Ectodermal cell (in vitro differentiated cells): ENCODE results near the gene WDR27.

Source experiments
- H3K27ac ChIP-seq: 2 replicates; pipeline ENCODE4 v1.7.0; 2013; ENCODE audit warnings: mild to moderate bottlenecking, low read depth, low read length; ENCODE audit not compliant: insufficient read depth, poor library complexity, severe bottlenecking
- H3K27me3 ChIP-seq: 2 replicates; pipeline ENCODE4 v1.7.0; 2013; ENCODE audit warnings: mild to moderate bottlenecking, low read length; ENCODE audit not compliant: insufficient read depth, control insufficient read depth, poor library complexity, severe bottlenecking
- H3K36me3 ChIP-seq: one replicate; pipeline ENCODE4 v1.7.0; 2013; ENCODE audit warnings: low read length; ENCODE audit not compliant: control insufficient read depth, insufficient read depth
- H3K4me1 ChIP-seq: one replicate; pipeline ENCODE4 v1.7.0; 2013; ENCODE audit warnings: low read length; ENCODE audit not compliant: control insufficient read depth, insufficient read depth
- H3K4me3 ChIP-seq: 2 replicates; pipeline ENCODE4 v1.7.0; 2013; ENCODE audit warnings: low read depth, low read length, control low read depth; ENCODE audit not compliant: insufficient read depth
- H3K9me3 ChIP-seq: 2 replicates; pipeline ENCODE4 v1.7.0; 2013; ENCODE audit warnings: mild to moderate bottlenecking, low read length, moderate library complexity; ENCODE audit not compliant: control insufficient read depth
- WGBS, 2 experiments: methylation state at CpG; one replicate each; pipeline ENCODE4 v1.1.7; 2013; ENCODE audit warnings: missing lambda C conversion rate in 2 of 2; 5-methylcytosine and 5-hydroxymethylcytosine counted together

WDR27 gene

GRCh38 chr6:169589293-169589692, 112.5 kb downstream of the WDR27 start:
- Histone ChIP-seq H3K9me3 (no peaks in the 10 kb centered on the region), H3K4me3 (no peak overlapping the region), H3K27me3 (no peaks in the 10 kb centered on the region), H3K36me3 (no peaks in the 10 kb centered on the region), H3K27ac (no peak overlapping the region), H3K4me1 (no peaks in the 10 kb centered on the region)
- 77 to 80% methylated on average over 3 of the region's 3 CpGs for WGBS, 2 experiments

- Histone ChIP-seq H3K4me1 (no peaks in the 10 kb centered on the region), H3K27ac (no peak overlapping the region), H3K36me3 (no peaks in the 10 kb centered on the region), H3K4me3 (no peak overlapping the region), H3K27me3 (no peaks in the 10 kb centered on the region), H3K9me3 (no peaks in the 10 kb centered on the region)
- 96 to 97% methylated on average over 5 of the region's 5 CpGs for WGBS, 2 experiments
Measured at GRCh38 chr6:169587975-169588374, 113.9 kb downstream of the WDR27 start.

DNA sequence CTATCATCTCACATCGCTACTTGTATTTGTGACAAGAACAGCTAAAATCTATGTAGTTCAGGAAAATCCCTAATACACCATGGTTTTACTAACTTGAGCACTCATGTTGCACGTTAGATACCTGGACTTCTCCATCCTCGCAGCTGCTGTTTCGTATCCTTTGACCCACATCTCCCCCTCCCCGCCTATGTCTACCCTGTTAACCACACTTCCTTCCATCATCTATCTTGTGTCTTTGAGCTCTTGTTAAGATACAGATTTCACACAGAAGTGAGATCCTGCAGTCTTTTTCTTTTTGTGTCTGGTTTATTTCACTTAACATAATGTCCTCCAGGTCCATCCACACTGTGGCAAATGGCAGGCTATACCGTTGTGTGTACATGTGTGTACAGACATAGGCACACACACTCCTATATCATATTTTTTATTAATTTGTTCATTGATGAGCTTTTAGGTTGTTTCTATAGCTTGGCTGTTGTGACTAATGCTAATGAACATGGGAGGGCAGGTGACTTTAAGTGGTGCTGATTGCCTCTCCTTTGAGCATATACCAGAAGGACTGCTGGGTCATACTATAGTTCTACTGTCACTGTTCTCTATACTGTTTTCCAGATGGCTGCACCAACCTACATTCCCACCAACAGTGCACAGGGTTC, 117.8 kb downstream of the WDR27 start:
- no peaks in the 10 kb centered on the region for H3K9me3 ChIP-seq
- H3K4me3 ChIP-seq: no peak overlapping the region
- no peaks in the 10 kb centered on the region for H3K36me3 ChIP-seq
- 74 to 80% methylated on average over 5 to 6 of the region's 6 CpGs for WGBS, 2 experiments
- H3K27ac ChIP-seq: no peak overlapping the region
- no peaks in the 10 kb centered on the region for H3K4me1 ChIP-seq
- H3K27me3 ChIP-seq: no peaks in the 10 kb centered on the region

GRCh38 chr6:169579407-169580111, 122.3 kb downstream of the WDR27 start:
- no peaks in the 10 kb centered on the region for H3K4me1 ChIP-seq
- 94 to 95% methylated on average over 7 of the region's 7 CpGs for WGBS, 2 experiments
- H3K27me3 ChIP-seq: no peaks in the 10 kb centered on the region
- no peak overlapping the region for H3K4me3 ChIP-seq
- no peaks in the 10 kb centered on the region for H3K36me3 ChIP-seq
- H3K27ac ChIP-seq: no peak overlapping the region
- H3K9me3 ChIP-seq: no peaks in the 10 kb centered on the region

DNA sequence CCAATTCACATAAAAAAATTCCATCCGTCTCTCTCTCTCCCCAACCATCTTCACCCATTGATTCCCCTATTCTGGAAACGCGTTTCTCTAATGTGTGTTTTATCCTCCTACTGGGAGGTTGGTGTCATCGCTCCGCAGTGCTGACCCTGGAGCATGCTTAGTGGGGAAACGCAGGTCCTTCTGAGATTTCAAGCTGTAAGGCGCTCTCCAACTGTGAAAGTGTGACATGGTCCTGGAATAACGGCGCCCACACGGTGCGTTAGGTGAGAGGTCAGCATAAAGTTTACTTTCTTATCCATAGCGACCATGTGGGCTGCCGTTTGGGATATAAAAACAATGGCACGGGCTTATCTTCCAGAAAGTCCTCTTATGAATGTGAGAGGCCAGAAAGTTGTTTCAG, 123.9 kb downstream of the WDR27 start:
- Histone ChIP-seq H3K9me3 (no peaks in the 10 kb centered on the region), H3K4me1 (no peaks in the 10 kb centered on the region), H3K36me3 (no peaks in the 10 kb centered on the region), H3K27ac (no peak overlapping the region), H3K27me3 (no peaks in the 10 kb centered on the region), H3K4me3 (no peak overlapping the region)
- 95% methylated on average over 14 of the region's 14 CpGs for WGBS, 2 experiments

- H3K27me3 ChIP-seq: no peaks in the 10 kb centered on the region
- WGBS, 2 experiments: 94 to 95% methylated on average over 38 of the region's 38 CpGs
- H3K4me1 ChIP-seq: no peaks in the 10 kb centered on the region
- no peaks in the 10 kb centered on the region for H3K9me3 ChIP-seq
- H3K27ac ChIP-seq: no peak overlapping the region
- no peak overlapping the region for H3K4me3 ChIP-seq
- no peaks in the 10 kb centered on the region for H3K36me3 ChIP-seq
Measured at GRCh38 chr6:169577236-169577635, 124.6 kb downstream of the WDR27 start.

DNA sequence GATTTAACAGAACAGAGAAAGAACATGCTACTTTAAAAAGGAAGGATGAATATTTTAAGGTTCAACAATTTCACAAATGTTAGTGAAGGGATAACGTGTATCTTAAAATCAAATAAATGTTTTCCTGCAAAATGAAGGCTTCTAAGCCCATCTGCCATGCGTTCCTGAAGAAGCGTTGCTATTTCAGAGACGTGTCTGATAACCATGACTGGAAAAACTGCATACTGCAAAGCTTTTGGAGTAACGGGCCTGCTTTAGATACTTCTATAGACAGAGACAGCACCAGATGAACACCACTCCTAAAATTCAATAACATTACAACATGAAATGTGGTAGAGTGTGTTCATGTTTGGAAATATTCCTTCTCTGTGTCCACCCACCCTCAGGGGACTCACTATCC, 126.0 kb downstream of the WDR27 start:
- Histone ChIP-seq H3K27me3 (no peaks in the 10 kb centered on the region), H3K4me3 (no peak overlapping the region), H3K4me1 (no peaks in the 10 kb centered on the region), H3K9me3 (no peaks in the 10 kb centered on the region), H3K36me3 (no peaks in the 10 kb centered on the region), H3K27ac (no peak overlapping the region)
- WGBS, 2 experiments: 94 to 99% methylated on average over 5 of the region's 5 CpGs

DNA sequence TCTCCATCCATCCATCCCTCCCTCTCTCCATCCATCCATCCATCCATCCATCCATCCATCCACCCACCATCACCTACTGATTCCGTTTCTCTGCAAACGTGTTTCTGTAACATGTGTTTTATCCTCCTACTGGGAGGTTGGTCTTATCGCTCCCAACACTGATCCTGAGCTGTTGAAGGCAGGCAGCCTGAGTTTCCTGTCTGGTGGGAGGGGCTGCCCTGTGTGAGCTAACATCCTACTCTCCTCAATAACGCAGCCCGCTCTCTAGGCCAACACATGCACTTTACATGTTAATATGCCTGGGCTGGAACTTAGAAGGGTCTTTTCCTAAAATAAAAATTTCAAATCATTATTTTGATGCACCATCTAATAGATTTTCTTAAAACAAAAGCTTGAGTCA, 126.5 kb downstream of the WDR27 start:
- H3K27ac ChIP-seq: no peak overlapping the region
- H3K36me3 ChIP-seq: no peaks in the 10 kb centered on the region
- H3K9me3 ChIP-seq: no peaks in the 10 kb centered on the region
- no peaks in the 10 kb centered on the region for H3K27me3 ChIP-seq
- H3K4me1 ChIP-seq: no peaks in the 10 kb centered on the region
- 91 to 92% methylated on average over 3 to 5 of the region's 5 CpGs for WGBS, 2 experiments
- H3K4me3 ChIP-seq: no peak overlapping the region

- Histone ChIP-seq H3K27ac (no peak overlapping the region), H3K4me3 (no peak overlapping the region), H3K4me1 (no peaks in the 10 kb centered on the region), H3K36me3 (no peaks in the 10 kb centered on the region), H3K27me3 (no peaks in the 10 kb centered on the region), H3K9me3 (no peaks in the 10 kb centered on the region)
- 66 to 72% methylated on average over 13 of the region's 13 CpGs for WGBS, 2 experiments
Measured at GRCh38 chr6:169574420-169574819, 127.4 kb downstream of the WDR27 start.

- Histone ChIP-seq H3K27ac (no peak overlapping the region), H3K4me1 (no peaks in the 10 kb centered on the region), H3K4me3 (no peak overlapping the region), H3K36me3 (no peaks in the 10 kb centered on the region), H3K9me3 (no peaks in the 10 kb centered on the region), H3K27me3 (no peaks in the 10 kb centered on the region)
- WGBS, 2 experiments: 94 to 95% methylated on average over 5 of the region's 5 CpGs
Measured at GRCh38 chr6:169573883-169574282, 127.9 kb downstream of the WDR27 start.
